Fibroblast of upper back skin (primary cell): ENCODE measurements around the gene KCNQ1OT1.

ENCODE experiments used
- DNase-seq: peaks from one replicate; pipeline ENCODE4 v3.0.0-alpha.2; 2013

Gene KCNQ1OT1

GRCh38 chr11:2566223-2567025 lies 133.4 kb downstream of the KCNQ1OT1 start:
- no peak for DNase-seq

DNA sequence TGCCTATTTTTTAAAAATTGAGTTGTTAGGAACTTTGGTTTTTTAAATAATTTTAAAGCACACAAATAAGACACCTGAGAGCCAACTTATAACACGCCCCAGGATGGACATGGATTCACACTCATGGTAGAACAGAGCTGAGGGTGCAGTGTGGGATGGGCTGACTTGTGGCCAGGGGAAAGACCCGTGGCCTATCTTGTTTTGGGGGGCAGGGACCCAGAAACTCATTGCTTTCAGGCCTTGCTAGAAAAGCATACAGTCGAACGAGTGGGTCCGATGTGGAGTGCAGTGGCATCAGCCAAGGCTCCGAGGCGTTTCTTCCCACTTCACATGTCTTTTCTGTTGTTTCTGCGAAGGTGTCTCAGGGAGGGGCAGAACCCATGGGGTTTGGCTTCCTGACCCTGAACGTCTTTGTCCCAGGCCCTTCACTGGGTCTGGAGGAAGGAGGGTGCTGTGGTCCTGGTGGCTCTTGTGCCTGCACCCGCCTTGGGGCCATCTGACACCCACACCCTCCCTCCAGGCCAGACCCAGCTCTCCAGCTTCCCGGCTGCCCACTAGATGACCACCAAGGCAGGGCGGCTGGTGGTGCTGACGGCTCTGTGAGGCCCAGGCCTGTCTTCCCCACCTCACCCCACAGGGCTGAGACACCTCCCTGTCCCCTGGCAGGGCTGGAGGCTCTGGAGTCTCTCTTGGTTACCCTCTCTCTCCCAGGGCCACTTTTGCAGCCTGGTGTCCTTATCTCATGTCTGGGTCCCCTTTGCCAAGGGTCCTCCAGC lies 134.2 kb downstream of the KCNQ1OT1 start:
- DNase-seq: no peak

- DNase-seq: no peak
These were observed 135.0 kb downstream of the KCNQ1OT1 start for GRCh38 chr11:2564588-2565425.

- no peak for DNase-seq
These were observed 135.7 kb downstream of the KCNQ1OT1 start for GRCh38 chr11:2564008-2564530.

- DNase-seq: no peak
These were observed 136.4 kb downstream of the KCNQ1OT1 start for GRCh38 chr11:2563213-2564007.

- no peak for DNase-seq
These were observed 136.9 kb downstream of the KCNQ1OT1 start for GRCh38 chr11:2562890-2563212.

- no peak for DNase-seq
These were observed 137.9 kb downstream of the KCNQ1OT1 start for GRCh38 chr11:2561696-2562581.

DNA sequence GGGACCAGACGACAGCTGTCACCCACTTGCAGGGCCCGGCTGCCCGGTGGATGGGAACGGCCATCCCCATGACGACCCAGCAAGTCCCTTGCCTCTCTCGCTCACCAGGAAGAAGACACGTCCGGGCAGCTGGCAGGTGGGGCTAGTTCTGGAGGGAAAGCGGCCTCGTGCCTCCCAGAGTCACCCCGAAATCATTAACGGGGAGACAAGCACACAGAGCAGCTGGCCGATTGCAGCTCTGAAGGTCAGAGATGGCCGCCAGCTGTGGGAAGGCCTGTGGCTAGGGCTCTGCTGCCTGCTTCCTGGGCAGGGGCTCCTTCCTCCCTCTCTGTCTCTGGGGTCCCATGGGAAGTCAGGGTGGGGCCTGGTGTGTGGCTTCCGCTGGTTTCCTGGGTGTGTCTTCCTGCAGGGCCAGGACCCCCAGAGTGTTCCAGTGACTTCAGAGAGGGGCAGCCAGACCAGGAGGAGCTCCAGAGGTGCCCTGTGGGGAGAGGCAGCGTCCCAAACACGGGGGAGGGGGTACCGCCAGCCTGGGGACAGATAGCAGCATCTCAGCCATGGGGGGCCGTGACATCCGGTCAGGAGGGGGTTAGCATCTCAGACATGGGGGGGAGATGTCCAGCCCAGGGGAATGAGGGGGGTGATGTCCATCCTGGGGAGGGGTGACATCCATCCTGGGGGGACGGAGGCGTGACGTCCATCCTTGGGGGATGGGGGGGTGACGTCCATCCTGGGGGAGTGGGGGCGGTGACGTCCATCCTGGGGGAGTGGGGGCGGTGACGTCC lies 140.1 kb downstream of the KCNQ1OT1 start:
- DNase-seq: no peak

DNA sequence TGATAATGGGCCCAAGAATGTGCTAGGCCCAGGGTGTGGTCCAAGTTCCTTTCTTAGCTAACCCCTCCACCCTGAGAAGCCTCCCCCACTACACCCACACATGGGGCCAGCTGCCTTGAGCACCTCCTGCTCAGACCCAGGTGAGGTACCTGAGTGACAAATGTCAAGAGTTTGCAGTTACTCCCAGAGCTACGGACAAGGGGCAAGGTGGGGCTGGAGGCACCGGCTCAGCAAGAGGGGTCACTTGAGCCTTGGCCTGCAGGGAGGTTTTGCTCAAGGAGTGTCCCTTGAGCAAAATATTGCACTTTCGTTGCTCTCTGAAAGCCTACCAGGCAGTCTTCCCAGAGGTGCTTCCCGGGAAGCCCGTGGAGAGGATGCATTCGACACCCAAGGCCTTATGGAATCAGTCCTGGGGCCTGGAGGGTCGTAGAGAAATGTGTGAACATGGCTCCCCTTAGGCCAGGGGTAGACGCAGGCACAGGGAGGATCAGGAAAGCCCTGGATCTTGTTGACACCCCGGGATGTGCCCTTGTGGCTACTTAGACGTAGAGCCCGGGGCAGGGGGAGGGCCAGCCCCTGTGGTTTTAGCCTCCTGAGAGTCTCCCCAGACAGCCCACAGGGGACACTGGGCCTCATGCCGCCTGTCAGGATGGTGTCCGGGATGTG lies 140.8 kb downstream of the KCNQ1OT1 start:
- no peak for DNase-seq

- no peak for DNase-seq
These were observed 141.4 kb downstream of the KCNQ1OT1 start for GRCh38 chr11:2558397-2558796.
